SK-N-SH treated with all-trans-retinoic acid at 6 μM for 48 hours (cell line): ENCODE results near the gene SIRT5.

ENCODE experiments used
- ATAC-seq: fragments of 200-7000 bp; cut with Tn5 transposase; 3 replicates; pipeline ENCODE4 v1.9.1; 2020; ENCODE audit warnings: mild to moderate bottlenecking, moderate library complexity
- CREB5 ChIP-seq: fragments of 250-450 bp; sonication (Bioruptor Pico); IDR thresholded peaks from 2 replicates; pipeline ENCODE4 v1.5.1; 2020; ENCODE audit warnings: low read depth, mild to moderate bottlenecking, moderate library complexity
- CSDC2 ChIP-seq: fragments of 250-450 bp; sonication (Bioruptor Pico); IDR thresholded peaks from 2 replicates; pipeline ENCODE4 v1.5.0; 2020; ENCODE audit warnings: mild to moderate bottlenecking, moderate library complexity
- CSRNP3 ChIP-seq: fragments of 250-450 bp; sonication (Bioruptor Pico); IDR thresholded peaks from 2 replicates; pipeline ENCODE4 v1.5.1; 2021; ENCODE audit warnings: mild to moderate bottlenecking, moderate library complexity
- ESRRG ChIP-seq: fragments of 250-450 bp; sonication (Bioruptor Pico); IDR thresholded peaks from 2 replicates; pipeline ENCODE4 v1.6.1; 2021; ENCODE audit warnings: mild to moderate bottlenecking
- GLIS3 ChIP-seq: fragments of 250-450 bp; sonication (Bioruptor Pico); IDR thresholded peaks from 2 replicates; pipeline ENCODE4 v1.5.0; 2020; ENCODE audit warnings: mild to moderate bottlenecking, moderate library complexity
- ISL1 ChIP-seq: fragments of 250-450 bp; sonication (Bioruptor Pico); IDR thresholded peaks from 2 replicates; pipeline ENCODE4 v2.1.2; 2022; ENCODE audit warnings: mild to moderate bottlenecking, moderate library complexity
- OSR1 ChIP-seq: fragments of 250-450 bp; sonication (Bioruptor Pico); IDR thresholded peaks from 2 replicates; pipeline ENCODE4 v1.8.0; 2022; ENCODE audit warnings: moderate library complexity, mild to moderate bottlenecking, inconsistent platforms
- PPARA ChIP-seq: fragments of 250-450 bp; sonication (Bioruptor Pico); IDR thresholded peaks from 2 replicates; pipeline ENCODE4 v1.5.0; 2020; ENCODE audit warnings: mild to moderate bottlenecking, borderline replicate concordance
- TCF4 ChIP-seq: fragments of 250-450 bp; sonication (Bioruptor Pico); IDR thresholded peaks from 2 replicates; pipeline ENCODE4 v1.8.0; 2021; ENCODE audit warnings: mild to moderate bottlenecking, moderate library complexity, borderline replicate concordance
- TOX ChIP-seq: fragments of 250-450 bp; sonication (Bioruptor Pico); IDR thresholded peaks from 2 replicates; pipeline ENCODE4 v1.8.0; 2021; ENCODE audit warnings: mild to moderate bottlenecking, moderate library complexity, borderline replicate concordance
- TSHZ2 ChIP-seq: fragments of 250-450 bp; sonication (Bioruptor Pico); IDR thresholded peaks from 2 replicates; pipeline ENCODE4 v1.5.0; 2020; ENCODE audit warnings: mild to moderate bottlenecking, moderate library complexity
- ZC3H10 ChIP-seq: fragments of 250-450 bp; sonication (Bioruptor Pico); IDR thresholded peaks from 2 replicates; pipeline ENCODE4 v1.5.1; 2021; ENCODE audit warnings: mild to moderate bottlenecking, moderate library complexity
- ZFP3 ChIP-seq: fragments of 250-450 bp; sonication (Bioruptor Pico); IDR thresholded peaks from 2 replicates; pipeline ENCODE4 v1.5.0; 2020; ENCODE audit warnings: mild to moderate bottlenecking, moderate library complexity
- ZNF70 ChIP-seq: fragments of 450-650 bp; formaldehyde crosslinking; IDR thresholded peaks from 2 replicates; pipeline ENCODE4 v1.5.0; 2020; ENCODE audit warnings: mild to moderate bottlenecking, moderate library complexity
- ZNF8 ChIP-seq: fragments of 450-650 bp; formaldehyde crosslinking; IDR thresholded peaks from 2 replicates; pipeline ENCODE4 v1.5.0; 2020; ENCODE audit warnings: mild to moderate bottlenecking, moderate library complexity
- TF ChIP-seq, protein P1 (sequence below): fragments of 250-450 bp; sonication (Bioruptor Pico); IDR thresholded peaks from 2 replicates; pipeline ENCODE4 v1.8.0; 2020; ENCODE audit warnings: mild to moderate bottlenecking, moderate library complexity, borderline replicate concordance

The SIRT5 gene

DNA sequence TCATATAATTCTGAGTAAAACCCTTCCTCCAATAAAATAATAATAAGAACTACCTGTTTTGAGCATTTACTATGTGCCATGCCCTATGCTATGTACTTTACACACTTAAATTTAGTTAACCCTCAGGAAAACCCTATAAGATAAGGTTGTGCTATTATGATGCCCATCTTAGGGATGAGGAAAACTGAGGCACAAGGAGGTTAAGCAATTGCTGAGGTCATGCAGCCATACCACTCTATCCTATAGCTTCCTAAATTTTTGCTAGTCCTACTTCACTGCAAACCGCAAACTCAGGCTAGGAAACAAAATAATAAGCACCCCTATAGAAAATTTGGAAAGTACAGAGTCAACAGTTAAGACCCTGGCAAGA, 48.1 kb upstream of the SIRT5 start:
- ATAC-seq: no peak
- TF ChIP-seq TOX (CRISPR knock-in tag) (no peak), ZNF8 (CRISPR knock-in tag) (no peak), ZFP3 (CRISPR knock-in tag) (no peak), ISL1 (CRISPR knock-in tag) (no peak), OSR1 (CRISPR knock-in tag) (no peak), TSHZ2 (CRISPR knock-in tag) (no peak), PPARA (CRISPR knock-in tag) (no peak), CSRNP3 (CRISPR knock-in tag) (no peak), ESRRG (CRISPR knock-in tag) (no peak), CSDC2 (CRISPR knock-in tag) (no peak)

DNA sequence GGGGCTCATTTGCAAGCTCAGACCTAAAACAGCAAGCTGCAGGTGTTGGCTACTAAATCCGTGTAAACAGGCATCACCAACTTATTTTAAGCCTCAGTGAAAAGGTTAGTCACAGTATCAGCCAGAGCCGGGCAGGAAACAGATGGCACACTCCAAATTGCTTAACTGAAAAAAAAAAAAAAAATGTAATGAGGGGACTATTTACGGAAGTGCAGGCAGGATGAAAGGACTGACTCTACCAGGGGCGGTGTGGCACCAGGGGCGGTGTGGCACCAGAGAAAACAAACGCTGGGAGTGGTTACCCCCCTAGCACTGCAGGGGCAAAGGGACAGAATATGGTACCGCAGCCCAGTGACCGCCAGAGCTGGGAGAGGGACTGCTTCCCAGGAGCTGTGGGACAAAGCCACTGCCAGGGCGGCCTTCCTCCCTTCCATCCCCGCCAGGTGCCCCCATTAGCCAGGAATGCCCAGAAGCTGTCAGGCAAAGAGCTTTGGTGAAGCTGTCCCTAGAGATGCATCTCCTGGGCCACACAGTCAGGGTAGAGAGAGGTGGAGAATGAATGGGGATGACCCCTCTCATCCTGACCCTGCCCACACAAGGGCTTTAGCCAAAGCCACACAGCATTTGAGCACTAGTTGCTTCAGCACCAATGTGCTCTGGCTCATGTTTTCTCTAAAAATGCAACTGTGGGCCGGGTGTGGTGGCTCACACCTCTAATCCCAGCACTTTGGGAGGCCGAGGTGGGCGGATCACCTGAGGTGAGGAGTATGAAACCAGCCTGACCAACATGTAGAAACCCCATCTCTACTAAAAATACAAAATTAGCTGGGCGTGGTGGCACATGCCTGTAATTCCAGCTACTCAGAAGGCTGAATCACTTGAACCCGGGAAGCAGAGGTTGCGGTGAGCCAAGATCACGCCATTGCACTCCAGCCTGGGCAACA, 47.4 kb upstream of the SIRT5 start:
- ATAC-seq: peak; percentile 60
- TF ChIP-seq ZNF8 (CRISPR knock-in tag): no peak
- TF ChIP-seq CREB5 (CRISPR knock-in tag): no peak
- TF ChIP-seq CSRNP3 (CRISPR knock-in tag): no peak
- no peak for TF ChIP-seq GLIS3 (CRISPR knock-in tag)
- TF ChIP-seq ISL1 (CRISPR knock-in tag): no peak
- no peak for TF ChIP-seq ZFP3 (CRISPR knock-in tag)
- no peak for TF ChIP-seq PPARA (CRISPR knock-in tag)
- TF ChIP-seq TCF4 (CRISPR knock-in tag): no peak
- TF ChIP-seq TSHZ2 (CRISPR knock-in tag): no peak
- TF ChIP-seq, protein P1, sequence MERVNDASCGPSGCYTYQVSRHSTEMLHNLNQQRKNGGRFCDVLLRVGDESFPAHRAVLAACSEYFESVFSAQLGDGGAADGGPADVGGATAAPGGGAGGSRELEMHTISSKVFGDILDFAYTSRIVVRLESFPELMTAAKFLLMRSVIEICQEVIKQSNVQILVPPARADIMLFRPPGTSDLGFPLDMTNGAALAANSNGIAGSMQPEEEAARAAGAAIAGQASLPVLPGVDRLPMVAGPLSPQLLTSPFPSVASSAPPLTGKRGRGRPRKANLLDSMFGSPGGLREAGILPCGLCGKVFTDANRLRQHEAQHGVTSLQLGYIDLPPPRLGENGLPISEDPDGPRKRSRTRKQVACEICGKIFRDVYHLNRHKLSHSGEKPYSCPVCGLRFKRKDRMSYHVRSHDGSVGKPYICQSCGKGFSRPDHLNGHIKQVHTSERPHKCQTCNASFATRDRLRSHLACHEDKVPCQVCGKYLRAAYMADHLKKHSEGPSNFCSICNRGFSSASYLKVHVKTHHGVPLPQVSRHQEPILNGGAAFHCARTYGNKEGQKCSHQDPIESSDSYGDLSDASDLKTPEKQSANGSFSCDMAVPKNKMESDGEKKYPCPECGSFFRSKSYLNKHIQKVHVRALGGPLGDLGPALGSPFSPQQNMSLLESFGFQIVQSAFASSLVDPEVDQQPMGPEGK: no peak
- TF ChIP-seq ZC3H10: no peak
- no peak for TF ChIP-seq ZNF70 (CRISPR knock-in tag)
